Fibroblast of the aortic adventitia (primary cell): ENCODE data around the gene SMIM10L2A. TPM values are rescaled to one million over a fixed set of nuclear protein-coding genes. Genes with fewer than 3 reads are reported as not detected.

Experiments
- DNase-seq: peaks from one replicate; pipeline ENCODE4 v3.0.0-alpha.2; 2010; ENCODE audit warnings: low read depth
- H3K4me3 ChIP-seq: 2 replicates; pipeline ENCODE4 v1.5.1; 2011; ENCODE audit warnings: low read depth, mild to moderate bottlenecking, control low read depth, low read length, moderate library complexity
- CTCF ChIP-seq: IDR thresholded peaks from 2 replicates; pipeline ENCODE4 v1.5.1; 2011; ENCODE audit warnings: mild to moderate bottlenecking, low read length, control low read depth, inconsistent platforms; ENCODE audit not compliant: insufficient read depth
- total RNA-seq: library from RNA; depleted of rRNA; stranded (reverse); fragments of >200 nt; gene quantifications from 2 replicates; pipeline ENCODE4 v1.2.3, GENCODE V29; 2012; ENCODE audit warnings: low replicate concordance

SMIM10L2A gene
- 0.09 and 0.33 TPM in 2 replicates for total RNA-seq

- DNase-seq, result no peak
- TF ChIP-seq CTCF, result no peak
- peak within 1 kb of the TSS; percentile 41 for H3K4me3 ChIP-seq
These were observed at the start of gene SMIM10L2A for GRCh38 chrX:135421932-135422809. Gene SMIM10L2A (plus strand): TSS chrX:135421944. CDS start chrX:135422132, 188 bp downstream.

GRCh38 chrX:135373357-135373756 lies 48.4 kb upstream of the SMIM10L2A start:
- no peak for TF ChIP-seq CTCF
- H3K4me3 ChIP-seq, result no peak overlapping the region
- DNase-seq, result no peak

GRCh38 chrX:135382260-135382659 lies 39.5 kb upstream of the SMIM10L2A start:
- H3K4me3 ChIP-seq, result no peak overlapping the region
- TF ChIP-seq CTCF, result no peak
- DNase-seq, result no peak

GRCh38 chrX:135383249-135383648 lies 38.5 kb upstream of the SMIM10L2A start:
- DNase-seq, result no peak
- no peak overlapping the region for H3K4me3 ChIP-seq
- no peak for TF ChIP-seq CTCF

- DNase-seq, result no peak
- no peak overlapping the region for H3K4me3 ChIP-seq
- no peak for TF ChIP-seq CTCF
These were observed 37.4 kb upstream of the SMIM10L2A start for GRCh38 chrX:135384161-135384836.

GRCh38 chrX:135388841-135389240 lies 32.9 kb upstream of the SMIM10L2A start:
- H3K4me3 ChIP-seq, result no peak overlapping the region
- no peak for TF ChIP-seq CTCF
- no peak for DNase-seq
